Body of pancreas (tissue), 4 donors: ENCODE data around the gene SELENOO. TPM values are rescaled to one million over a fixed set of nuclear protein-coding genes. Genes with fewer than 3 reads are reported as not detected.
A peak's percentile ranks its signal among the peaks of the same experiment; 100 is the strongest.

Source experiments
- ATAC-seq: fragments of 150-250 bp; one replicate; pipeline ENCODE4 v1.9.1; 2016
- DNase-seq, 4 donors: peaks; one replicate each; pipeline ENCODE4 v3.0.0-alpha.2; 2019
- H3K27ac ChIP-seq, 4 donors: fragments of 200-600 bp; sonication (generic); 1 replicate in 3 of 4; 2 replicates in 1 of 4; pipeline versions ENCODE4 v1.5.1 to v1.6.1; 2016 to 2019; ENCODE audit warnings: mild to moderate bottlenecking in 1 of 4, mixed read lengths in 1 of 4, moderate library complexity in 1 of 4
- H3K27me3 ChIP-seq, 2 donors: fragments of 200-600 bp; sonication (generic); one replicate each; pipeline ENCODE4 v1.6.0; 2016; ENCODE audit warnings: mild to moderate bottlenecking in 1 of 2
- H3K36me3 ChIP-seq, 2 donors: fragments of 200-600 bp; sonication (generic); replicated peaks in 1 of 2; 2 replicates each; pipeline ENCODE4 v1.5.1; 2016; ENCODE audit warnings: low read depth in 2 of 2; ENCODE audit not compliant: insufficient read depth in 1 of 2
- H3K4me1 ChIP-seq: fragments of 200-600 bp; sonication (generic); one replicate; pipeline ENCODE4 v1.6.0; 2016
- H3K4me3 ChIP-seq, 2 donors: fragments of 200-600 bp; sonication (generic); 1 replicate in 1 of 2; 2 replicates in 1 of 2; pipeline ENCODE4 v1.5.1; 2016 to 2019
- H3K9me3 ChIP-seq, 3 donors: fragments of 200-600 bp; sonication (generic); 1 replicate in 2 of 3; 2 replicates in 1 of 3; pipeline ENCODE4 v1.5.1; 2016
- CTCF ChIP-seq, 7 experiments: fragments of 450-650 bp in 4 of 7; fragments of 200-600 bp in 3 of 7; sonication (generic) in 3 of 7; IDR thresholded peaks; one replicate each; pipeline ENCODE4 v1.5.1; 2016 to 2019; ENCODE audit warnings: antibody characterized with exemption in 7 of 7
- POLR2A ChIP-seq, 3 donors: fragments of 450-650 bp; IDR thresholded peaks; one replicate each; pipeline ENCODE4 v1.6.1; 2016; ENCODE audit warnings: antibody characterized with exemption in 3 of 3, mild to moderate bottlenecking in 2 of 3
- WGBS, 2 donors: methylation state at CpG; one replicate each; pipeline ENCODE4 v1.1.5; 2017; 5-methylcytosine and 5-hydroxymethylcytosine counted together
- intact Hi-C: fragments of 100-400 bp; cut with DNase I; formaldehyde crosslinking; loops from one replicate; pipeline ENCODE4 v1.15.1; 2023
- total RNA-seq, 2 donors: library from RNA; depleted of rRNA; stranded (reverse); fragments of >200 nt; gene quantifications; one replicate each; pipeline ENCODE4 v1.1.0, GENCODE V29; 2016

Gene SELENOO
- total RNA-seq, 2 donors from 2014 or later, result 23.6 to 57.4 TPM

GRCh38 chr22:50224071-50224470, 23.3 kb downstream of the SELENOO start:
- H3K27ac ChIP-seq, result no peak overlapping the region
- intact Hi-C loops, result no loop called here
- peaks cover 15 to 26% of the 10 kb centered on the region in 2 donors for H3K36me3 ChIP-seq
- H3K4me3 ChIP-seq, result no peak overlapping the region
- TF ChIP-seq CTCF (IDR thresholded peaks at IDR 0.05) (no peak), POLR2A (IDR thresholded peaks at IDR 0.05) (no peak)
- WGBS, 2 donors, result 91 to 97% methylated on average over 15 to 16 of the region's 16 CpGs
- DNase-seq, result no peak
- no peaks in the 10 kb centered on the region for H3K9me3 ChIP-seq
- H3K27me3 ChIP-seq, result no peaks in the 10 kb centered on the region
- H3K4me1 ChIP-seq, result peaks cover 18% of the 10 kb centered on the region
- ATAC-seq, result no peak

- H3K4me1 ChIP-seq, result peaks cover 9% of the 10 kb centered on the region
- H3K4me3 ChIP-seq, result no peak overlapping the region
- no peaks in the 10 kb centered on the region for H3K9me3 ChIP-seq
- no peaks in the 10 kb centered on the region for H3K27me3 ChIP-seq
- ATAC-seq (no peak), DNase-seq (peak in 2 of 4 donors; percentile 45 to 67)
- intact Hi-C loops, result no loop called here
- H3K36me3 ChIP-seq, result peaks cover 15 to 26% of the 10 kb centered on the region in 2 donors
- 62 to 82% methylated on average over 17 to 23 of the region's 24 CpGs for WGBS, 2 donors
- no peak for TF ChIP-seq CTCF (IDR thresholded peaks at IDR 0.05)
- H3K27ac ChIP-seq, result no peak overlapping the region
Measured at GRCh38 chr22:50225200-50225969, 24.6 kb downstream of the SELENOO start.

GRCh38 chr22:50226063-50226874, 25.5 kb downstream of the SELENOO start:
- Histone ChIP-seq H3K4me1 (peaks cover 9% of the 10 kb centered on the region), H3K27me3 (no peaks in the 10 kb centered on the region), H3K4me3 (no peak overlapping the region), H3K9me3 (no peaks in the 10 kb centered on the region), H3K36me3 (peaks cover 14 to 23% of the 10 kb centered on the region in 2 donors), H3K27ac (no peak overlapping the region)
- TF ChIP-seq CTCF (IDR thresholded peaks at IDR 0.05), result no peak
- no peak for TF ChIP-seq POLR2A (IDR thresholded peaks at IDR 0.05)
- WGBS, 2 donors, result 91 to 93% methylated on average over 18 to 31 of the region's 31 CpGs
- intact Hi-C loops, result no loop called here
- ATAC-seq (no peak), DNase-seq (no peak)

GRCh38 chr22:50226875-50227165, 26.0 kb downstream of the SELENOO start:
- H3K27me3 ChIP-seq, result no peaks in the 10 kb centered on the region
- H3K27ac ChIP-seq, result no peak overlapping the region
- intact Hi-C loops, result no loop called here
- DNase-seq (no peak), ATAC-seq (no peak)
- 95 to 100% methylated on average over 1 to 18 of the region's 18 CpGs for WGBS, 2 donors
- peaks cover 9% of the 10 kb centered on the region for H3K4me1 ChIP-seq
- peaks cover 8 to 18% of the 10 kb centered on the region in 2 donors for H3K36me3 ChIP-seq
- H3K9me3 ChIP-seq, result no peaks in the 10 kb centered on the region
- H3K4me3 ChIP-seq, result no peak overlapping the region
- TF ChIP-seq POLR2A (IDR thresholded peaks at IDR 0.05) (no peak), CTCF (IDR thresholded peaks at IDR 0.05) (no peak)
